Neutrophil (primary cell): ENCODE measurements around the gene CTNNA2.

ENCODE experiments used
- H3K27ac ChIP-seq: fragments of 200-600 bp; sonication (generic); 2 replicates; pipeline ENCODE4 v1.5.1; 2016; ENCODE audit warnings: mild to moderate bottlenecking, moderate library complexity
- H3K27me3 ChIP-seq: fragments of 200-600 bp; sonication (generic); 2 replicates; pipeline ENCODE4 v1.6.0; 2016; ENCODE audit warnings: mild to moderate bottlenecking
- H3K36me3 ChIP-seq: fragments of 200-600 bp; sonication (generic); 2 replicates; pipeline ENCODE4 v1.5.1; 2017
- H3K4me1 ChIP-seq, 2 experiments: fragments of 200-600 bp in 1 of 2; sonication (generic) in 1 of 2; 1 replicate in 1 of 2; 2 replicates in 1 of 2; pipeline versions ENCODE4 v1.5.1 to v1.6.1; 2013 to 2016; ENCODE audit warnings: low read depth in 1 of 2, low read length in 1 of 2, mild to moderate bottlenecking in 1 of 2, moderate library complexity in 1 of 2; ENCODE audit not compliant: control insufficient read depth in 1 of 2, insufficient read depth in 1 of 2
- H3K4me3 ChIP-seq, 2 experiments: fragments of 200-600 bp in 1 of 2; sonication (generic) in 1 of 2; 1 replicate in 1 of 2; 2 replicates in 1 of 2; pipeline ENCODE4 v1.5.1; 2013 to 2016; ENCODE audit warnings: low read depth in 1 of 2, low read length in 1 of 2, mild to moderate bottlenecking in 1 of 2, moderate library complexity in 1 of 2
- H3K9me3 ChIP-seq: fragments of 200-600 bp; sonication (generic); 2 replicates; pipeline ENCODE4 v1.5.1; 2016
- TF ChIP-seq, protein P1 (sequence below): fragments of 200-600 bp; sonication (generic); IDR thresholded peaks from 2 replicates; pipeline ENCODE4 v1.5.1; 2016; ENCODE audit warnings: antibody characterized with exemption

The CTNNA2 gene

GRCh38 chr2:80291656-80292055 is 778.8 kb downstream of the CTNNA2 start:
- Histone ChIP-seq H3K36me3 (no peaks in the 10 kb centered on the region), H3K27ac (no peak overlapping the region), H3K27me3 (no peaks in the 10 kb centered on the region), H3K9me3 (no peaks in the 10 kb centered on the region), H3K4me3 (no peak overlapping the region), H3K4me1 (no peaks in the 10 kb centered on the region)
- TF ChIP-seq, protein P1, sequence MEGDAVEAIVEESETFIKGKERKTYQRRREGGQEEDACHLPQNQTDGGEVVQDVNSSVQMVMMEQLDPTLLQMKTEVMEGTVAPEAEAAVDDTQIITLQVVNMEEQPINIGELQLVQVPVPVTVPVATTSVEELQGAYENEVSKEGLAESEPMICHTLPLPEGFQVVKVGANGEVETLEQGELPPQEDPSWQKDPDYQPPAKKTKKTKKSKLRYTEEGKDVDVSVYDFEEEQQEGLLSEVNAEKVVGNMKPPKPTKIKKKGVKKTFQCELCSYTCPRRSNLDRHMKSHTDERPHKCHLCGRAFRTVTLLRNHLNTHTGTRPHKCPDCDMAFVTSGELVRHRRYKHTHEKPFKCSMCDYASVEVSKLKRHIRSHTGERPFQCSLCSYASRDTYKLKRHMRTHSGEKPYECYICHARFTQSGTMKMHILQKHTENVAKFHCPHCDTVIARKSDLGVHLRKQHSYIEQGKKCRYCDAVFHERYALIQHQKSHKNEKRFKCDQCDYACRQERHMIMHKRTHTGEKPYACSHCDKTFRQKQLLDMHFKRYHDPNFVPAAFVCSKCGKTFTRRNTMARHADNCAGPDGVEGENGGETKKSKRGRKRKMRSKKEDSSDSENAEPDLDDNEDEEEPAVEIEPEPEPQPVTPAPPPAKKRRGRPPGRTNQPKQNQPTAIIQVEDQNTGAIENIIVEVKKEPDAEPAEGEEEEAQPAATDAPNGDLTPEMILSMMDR = no peak

DNA sequence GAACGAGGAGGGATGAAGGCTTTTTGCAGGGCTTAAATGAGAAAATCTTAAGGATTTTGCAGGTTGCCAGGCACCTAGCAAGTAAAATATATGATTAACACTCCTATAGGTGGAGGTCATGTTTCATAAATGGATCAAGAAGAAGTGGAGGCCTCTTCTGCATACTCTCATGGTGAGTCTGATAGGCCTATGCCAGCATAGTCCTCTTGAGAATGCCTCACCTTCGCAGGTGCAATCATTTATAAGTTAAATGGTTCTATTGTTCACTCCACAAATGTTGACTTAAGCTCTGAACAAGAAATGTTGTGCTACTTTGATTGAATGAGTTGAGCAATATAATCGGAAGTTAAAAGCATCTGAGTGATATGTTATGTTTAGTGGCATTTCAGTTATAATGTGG is 779.6 kb downstream of the CTNNA2 start:
- H3K27me3 ChIP-seq = no peaks in the 10 kb centered on the region
- no peak overlapping the region for H3K27ac ChIP-seq
- TF ChIP-seq, protein P1 = no peak
- no peak overlapping the region for H3K4me3 ChIP-seq
- no peaks in the 10 kb centered on the region for H3K9me3 ChIP-seq
- no peaks in the 10 kb centered on the region for H3K36me3 ChIP-seq
- H3K4me1 ChIP-seq = no peaks in the 10 kb centered on the region

DNA sequence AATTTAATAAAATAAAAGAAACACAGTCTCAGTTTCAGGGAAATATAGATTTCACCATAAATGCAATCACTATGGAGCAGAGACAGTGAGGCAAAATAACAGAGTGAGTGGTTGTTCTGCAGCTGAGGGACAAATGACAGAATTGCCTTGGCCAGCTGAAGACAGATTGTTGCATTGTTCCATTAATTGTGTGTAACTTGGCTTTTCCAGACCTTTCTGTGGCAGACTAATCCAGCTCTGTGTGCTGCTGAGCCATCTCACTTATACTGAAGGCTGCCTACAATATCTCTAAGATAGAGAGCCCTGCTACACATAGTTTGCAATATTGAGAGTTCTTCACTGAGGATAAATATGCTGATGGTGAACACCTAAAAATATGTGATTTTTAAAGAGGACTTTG is 780.2 kb downstream of the CTNNA2 start:
- no peaks in the 10 kb centered on the region for H3K4me1 ChIP-seq
- no peak overlapping the region for H3K4me3 ChIP-seq
- no peaks in the 10 kb centered on the region for H3K9me3 ChIP-seq
- H3K36me3 ChIP-seq = no peaks in the 10 kb centered on the region
- TF ChIP-seq, protein P1 = no peak
- H3K27me3 ChIP-seq = no peaks in the 10 kb centered on the region
- no peak overlapping the region for H3K27ac ChIP-seq

- H3K27ac ChIP-seq = no peak overlapping the region
- TF ChIP-seq, protein P1 = no peak
- H3K9me3 ChIP-seq = no peaks in the 10 kb centered on the region
- H3K4me1 ChIP-seq = no peaks in the 10 kb centered on the region
- no peak overlapping the region for H3K4me3 ChIP-seq
- H3K36me3 ChIP-seq = no peaks in the 10 kb centered on the region
- H3K27me3 ChIP-seq = peaks cover 57% of the 10 kb centered on the region
These were observed 786.1 kb downstream of the CTNNA2 start for GRCh38 chr2:80298954-80299353.

- H3K27me3 ChIP-seq = peaks cover 64% of the 10 kb centered on the region
- TF ChIP-seq, protein P1 = no peak
- no peak overlapping the region for H3K4me3 ChIP-seq
- H3K4me1 ChIP-seq = no peaks in the 10 kb centered on the region
- no peak overlapping the region for H3K27ac ChIP-seq
- H3K9me3 ChIP-seq = no peaks in the 10 kb centered on the region
- no peaks in the 10 kb centered on the region for H3K36me3 ChIP-seq
These were observed 786.8 kb downstream of the CTNNA2 start for GRCh38 chr2:80299661-80300060.

- no peak overlapping the region for H3K27ac ChIP-seq
- no peak overlapping the region for H3K4me3 ChIP-seq
- no peaks in the 10 kb centered on the region for H3K36me3 ChIP-seq
- TF ChIP-seq, protein P1 = no peak
- H3K4me1 ChIP-seq = no peaks in the 10 kb centered on the region
- no peaks in the 10 kb centered on the region for H3K9me3 ChIP-seq
- peaks cover 71% of the 10 kb centered on the region for H3K27me3 ChIP-seq
These were observed 787.5 kb downstream of the CTNNA2 start for GRCh38 chr2:80300346-80300745.
